Peyer's patch (tissue), 4 donors: ENCODE results near the gene RHBDD1.

Experiments used
- CTCF ChIP-seq, 6 experiments: fragments of 450-650 bp in 4 of 6; fragments of 200-600 bp in 2 of 6; sonication (generic) in 1 of 6; IDR thresholded peaks; one replicate each; pipeline ENCODE4 v1.5.1; 2017 to 2019; ENCODE audit warnings: antibody characterized with exemption in 6 of 6, mild to moderate bottlenecking in 3 of 6, moderate library complexity in 1 of 6
- POLR2A ChIP-seq, 2 donors: fragments of 450-650 bp; IDR thresholded peaks; one replicate each; pipeline ENCODE4 v1.5.1; 2017; ENCODE audit warnings: antibody characterized with exemption in 2 of 2, mild to moderate bottlenecking in 2 of 2, moderate library complexity in 2 of 2

DNA sequence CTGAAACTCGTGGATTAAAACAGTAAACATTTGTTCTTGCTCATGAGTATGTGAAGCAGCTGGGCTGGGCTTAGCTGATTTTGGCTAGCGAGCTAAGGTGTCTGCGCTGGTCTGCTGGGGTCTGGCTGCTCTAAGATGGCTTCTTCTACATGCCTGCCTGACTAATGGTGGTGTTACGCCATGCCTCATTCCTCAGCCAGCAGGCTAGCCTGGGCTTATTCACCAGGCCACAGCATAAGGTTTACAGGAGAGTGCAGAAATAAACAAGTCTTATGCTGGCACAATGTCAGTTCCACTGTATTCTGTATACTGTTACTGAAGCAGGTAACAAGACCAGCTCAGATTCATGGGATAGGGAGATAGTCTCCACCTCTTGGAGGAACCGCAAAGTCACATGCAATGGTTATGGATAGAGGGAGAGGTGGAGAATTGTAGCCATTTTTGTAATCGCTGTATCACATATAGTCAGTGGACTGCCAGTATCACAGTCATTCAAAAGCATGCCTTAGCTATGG lies 80.0 kb downstream of the RHBDD1 start:
- TF ChIP-seq CTCF (IDR thresholded peaks at IDR 0.05) (no peak), POLR2A (IDR thresholded peaks at IDR 0.05) (no peak)
